GM21717 (cell line): ENCODE measurements around the gene RAC2.

ENCODE experiments used
- ATAC-seq: cut with Tn5 transposase; IDR thresholded peaks from one replicate; pipeline ENCODE4 v1.9.1; 2021; ENCODE audit warnings: mild to moderate bottlenecking, moderate library complexity; ENCODE audit not compliant: unreplicated experiment

RAC2 gene

GRCh38 chr22:37178350-37179125, 65.5 kb downstream of the RAC2 start:
- no peak for ATAC-seq

- ATAC-seq = no peak
Measured at GRCh38 chr22:37177755-37178154, 66.3 kb downstream of the RAC2 start.

- no peak for ATAC-seq
Measured at GRCh38 chr22:37177221-37177620, 66.8 kb downstream of the RAC2 start.

- no peak for ATAC-seq
Measured at GRCh38 chr22:37176464-37177061, 67.5 kb downstream of the RAC2 start.

GRCh38 chr22:37175414-37176281, 68.4 kb downstream of the RAC2 start:
- no peak for ATAC-seq
